Upper lobe of left lung (tissue), 6 donors: Measurements from ENCODE around the gene RGS9. TPM values are rescaled to one million over a fixed set of nuclear protein-coding genes. Genes with fewer than 3 reads are reported as not detected.

Source experiments
- ATAC-seq, 2 donors: fragments of 200-7000 bp; cut with Tn5 transposase; one replicate each; pipeline ENCODE4 v1.9.1; 2022; ENCODE audit warnings: mild to moderate bottlenecking in 2 of 2, moderate library complexity in 2 of 2; ENCODE audit not compliant: low FRiP score in 2 of 2
- DNase-seq, 2 donors: peaks; one replicate each; pipeline ENCODE4 v3.0.0-alpha.2; 2019 to 2020
- H3K27ac ChIP-seq, 4 donors: fragments of 200-600 bp; sonication (generic); one replicate each; pipeline ENCODE4 v1.5.1; 2016 to 2019
- H3K27me3 ChIP-seq, 4 donors: fragments of 200-600 bp; sonication (generic); one replicate each; pipeline ENCODE4 v1.5.1; 2017 to 2019
- H3K36me3 ChIP-seq, 4 donors: fragments of 200-600 bp; sonication (generic); one replicate each; pipeline ENCODE4 v1.5.1; 2016 to 2019
- H3K4me1 ChIP-seq, 4 donors: fragments of 200-600 bp; sonication (generic); one replicate each; pipeline ENCODE4 v1.5.1; 2018 to 2019
- H3K4me3 ChIP-seq, 4 donors: fragments of 200-600 bp; sonication (generic); one replicate each; pipeline ENCODE4 v1.5.1; 2017 to 2019; ENCODE audit warnings: mild to moderate bottlenecking in 2 of 4, moderate library complexity in 1 of 4
- H3K9me3 ChIP-seq, 4 donors: fragments of 200-600 bp; sonication (generic); one replicate each; pipeline ENCODE4 v1.5.1; 2018 to 2019
- CTCF ChIP-seq, 6 experiments: fragments of 450-650 bp in 4 of 6; fragments of 200-600 bp in 2 of 6; sonication (generic) in 2 of 6; IDR thresholded peaks; one replicate each; pipeline ENCODE4 v1.5.1; 2016 to 2019; ENCODE audit warnings: antibody characterized with exemption in 6 of 6
- EP300 ChIP-seq, 4 donors: sonication (generic); formaldehyde crosslinking; IDR thresholded peaks; one replicate each; pipeline ENCODE4 v1.5.1; 2017; ENCODE audit warnings: antibody characterized with exemption in 4 of 4, control low read depth in 2 of 4
- POLR2A ChIP-seq, 4 donors: fragments of 450-650 bp; IDR thresholded peaks; one replicate each; pipeline ENCODE4 v1.5.1; 2016 to 2017; ENCODE audit warnings: antibody characterized with exemption in 4 of 4, mild to moderate bottlenecking in 2 of 4
- POLR2AphosphoS5 ChIP-seq, 2 donors: sonication (generic); formaldehyde crosslinking; IDR thresholded peaks; one replicate each; pipeline ENCODE4 v1.5.1; 2017; ENCODE audit warnings: antibody characterized with exemption in 2 of 2
- WGBS, 2 donors: methylation state at CpG; one replicate each; pipeline ENCODE4 v1.1.5; 2017 to 2018; 5-methylcytosine and 5-hydroxymethylcytosine counted together
- total RNA-seq, 6 donors: library from RNA; depleted of rRNA in 4 of 6; stranded (reverse); fragments of >200 nt in 4 of 6; gene quantifications; one replicate each; pipeline versions ENCODE4 v1.1.0 to v1.2.1, GENCODE V29; 2016 to 2021
- donor health status: DM: no; HTN: no; CAD: no; lungs with moderate emphysema.
- donor health status: DM: no; HTN: yes; CAD: no; lungs with severe emphysema.

Gene RGS9
- total RNA-seq, 6 donors from 2014 or later: 3.9 to 16.2 (median 8.1) TPM

GRCh38 chr17:65182233-65182632 lies 45.1 kb downstream of the RGS9 start:
- H3K27ac ChIP-seq: no peak overlapping the region
- ATAC-seq (no peak), DNase-seq (no peak)

GRCh38 chr17:65183736-65184135 lies 46.6 kb downstream of the RGS9 start:
- no peaks in the 10 kb centered on the region for H3K36me3 ChIP-seq
- no peaks in the 10 kb centered on the region for H3K9me3 ChIP-seq
- peak overlapping the region in 1 of 4 donors; percentile 18 for H3K27ac ChIP-seq
- TF ChIP-seq EP300 (IDR thresholded peaks at IDR 0.05) (no peak), CTCF (IDR thresholded peaks at IDR 0.05) (no peak), POLR2AphosphoS5 (IDR thresholded peaks at IDR 0.05) (no peak), POLR2A (IDR thresholded peaks at IDR 0.05) (no peak)
- H3K4me1 ChIP-seq: peaks cover 3 to 30% (median 6%) of the 10 kb centered on the region in 4 donors
- DNase-seq: no peak
- ATAC-seq: no peak
- H3K4me3 ChIP-seq: no peak overlapping the region
- H3K27me3 ChIP-seq: no peaks in the 10 kb centered on the region
- WGBS, 2 donors: 19 to 31% methylated on average over 6 of the region's 6 CpGs

More at GRCh38 chr17:65182233-65182632, 45.1 kb downstream of the RGS9 start:
- Histone ChIP-seq H3K27me3 (no peaks in the 10 kb centered on the region), H3K36me3 (no peaks in the 10 kb centered on the region), H3K9me3 (no peaks in the 10 kb centered on the region), H3K4me1 (peaks cover 3 to 30% (median 6%) of the 10 kb centered on the region in 4 donors), H3K4me3 (no peak overlapping the region)
- WGBS, 2 donors: 66 to 80% methylated on average over 8 to 9 of the region's 9 CpGs
- TF ChIP-seq EP300 (IDR thresholded peaks at IDR 0.05) (no peak), CTCF (IDR thresholded peaks at IDR 0.05) (no peak), POLR2AphosphoS5 (IDR thresholded peaks at IDR 0.05) (no peak), POLR2A (IDR thresholded peaks at IDR 0.05) (no peak)

GRCh38 chr17:65184235-65184959 lies 47.2 kb downstream of the RGS9 start:
- WGBS, 2 donors: 61 to 74% methylated on average over 5 of the region's 5 CpGs
- Histone ChIP-seq H3K9me3 (no peaks in the 10 kb centered on the region), H3K36me3 (peaks cover 0 to 3% (median 0%) of the 10 kb centered on the region in 4 donors), H3K27me3 (no peaks in the 10 kb centered on the region), H3K27ac (peak overlapping the region in 1 of 4 donors; percentile 18), H3K4me3 (no peak overlapping the region), H3K4me1 (peaks cover 3 to 30% (median 6%) of the 10 kb centered on the region in 4 donors)
- DNase-seq (no peak), ATAC-seq (no peak)
- TF ChIP-seq EP300 (IDR thresholded peaks at IDR 0.05) (no peak), POLR2A (IDR thresholded peaks at IDR 0.05) (no peak), CTCF (IDR thresholded peaks at IDR 0.05) (no peak), POLR2AphosphoS5 (IDR thresholded peaks at IDR 0.05) (no peak)

GRCh38 chr17:65185062-65185461 lies 47.9 kb downstream of the RGS9 start:
- H3K27me3 ChIP-seq: no peaks in the 10 kb centered on the region
- ATAC-seq (no peak), DNase-seq (no peak)
- peaks cover 0 to 4% (median 0%) of the 10 kb centered on the region in 4 donors for H3K36me3 ChIP-seq
- H3K4me3 ChIP-seq: no peak overlapping the region
- H3K27ac ChIP-seq: no peak overlapping the region
- TF ChIP-seq EP300 (IDR thresholded peaks at IDR 0.05): no peak
- TF ChIP-seq CTCF (IDR thresholded peaks at IDR 0.05): no peak
- no peak for TF ChIP-seq POLR2AphosphoS5 (IDR thresholded peaks at IDR 0.05)
- no peak for TF ChIP-seq POLR2A (IDR thresholded peaks at IDR 0.05)
- 81 to 89% methylated on average over 4 of the region's 4 CpGs for WGBS, 2 donors
- peaks cover 3 to 25% (median 6%) of the 10 kb centered on the region in 4 donors for H3K4me1 ChIP-seq
- no peaks in the 10 kb centered on the region for H3K9me3 ChIP-seq
